Prostate gland (tissue), 2 donors: ENCODE data around the gene GNAQ.

Experiments used
- POLR2A ChIP-seq: fragments of 450-650 bp; IDR thresholded peaks from one replicate; pipeline ENCODE4 v1.6.1; 2016; ENCODE audit warnings: antibody characterized with exemption, mild to moderate bottlenecking
- POLR2AphosphoS5 ChIP-seq: sonication (generic); formaldehyde crosslinking; IDR thresholded peaks from one replicate; pipeline ENCODE4 v1.6.1; 2017; ENCODE audit warnings: antibody characterized with exemption
- TF ChIP-seq, protein P1 (sequence below), 4 experiments: fragments of 200-600 bp in 2 of 4; fragments of 450-650 bp in 2 of 4; sonication (generic) in 2 of 4; IDR thresholded peaks; 1 replicate in 3 of 4; 2 replicates in 1 of 4; pipeline ENCODE4 v1.5.1; 2016 to 2019; ENCODE audit warnings: antibody characterized with exemption in 4 of 4, mild to moderate bottlenecking in 2 of 4, moderate library complexity in 2 of 4

DNA sequence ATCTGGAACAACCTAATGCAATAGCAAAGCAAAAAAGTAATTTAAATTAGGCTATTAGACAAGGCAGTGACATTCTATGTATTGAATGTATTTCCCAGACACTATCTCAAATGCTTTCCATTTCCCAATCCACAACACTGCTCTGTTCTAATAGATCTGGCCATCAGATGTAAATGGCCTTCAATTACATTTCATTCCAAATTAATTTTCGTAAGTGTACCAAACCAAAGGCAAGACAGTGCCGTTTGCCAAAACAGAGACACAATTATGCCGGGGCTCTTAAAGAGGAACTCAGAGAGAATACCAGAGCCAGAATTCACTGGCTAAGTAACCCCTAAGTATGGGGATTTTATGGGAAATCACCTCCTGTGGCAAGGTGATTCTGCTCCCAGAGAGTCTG, 63.1 kb downstream of the GNAQ start:
- TF ChIP-seq, protein P1, sequence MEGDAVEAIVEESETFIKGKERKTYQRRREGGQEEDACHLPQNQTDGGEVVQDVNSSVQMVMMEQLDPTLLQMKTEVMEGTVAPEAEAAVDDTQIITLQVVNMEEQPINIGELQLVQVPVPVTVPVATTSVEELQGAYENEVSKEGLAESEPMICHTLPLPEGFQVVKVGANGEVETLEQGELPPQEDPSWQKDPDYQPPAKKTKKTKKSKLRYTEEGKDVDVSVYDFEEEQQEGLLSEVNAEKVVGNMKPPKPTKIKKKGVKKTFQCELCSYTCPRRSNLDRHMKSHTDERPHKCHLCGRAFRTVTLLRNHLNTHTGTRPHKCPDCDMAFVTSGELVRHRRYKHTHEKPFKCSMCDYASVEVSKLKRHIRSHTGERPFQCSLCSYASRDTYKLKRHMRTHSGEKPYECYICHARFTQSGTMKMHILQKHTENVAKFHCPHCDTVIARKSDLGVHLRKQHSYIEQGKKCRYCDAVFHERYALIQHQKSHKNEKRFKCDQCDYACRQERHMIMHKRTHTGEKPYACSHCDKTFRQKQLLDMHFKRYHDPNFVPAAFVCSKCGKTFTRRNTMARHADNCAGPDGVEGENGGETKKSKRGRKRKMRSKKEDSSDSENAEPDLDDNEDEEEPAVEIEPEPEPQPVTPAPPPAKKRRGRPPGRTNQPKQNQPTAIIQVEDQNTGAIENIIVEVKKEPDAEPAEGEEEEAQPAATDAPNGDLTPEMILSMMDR (IDR thresholded peaks at IDR 0.05), result no peak
- TF ChIP-seq POLR2AphosphoS5 (no peak), POLR2A (no peak)
